Subcutaneous adipose tissue (tissue), 4 donors: ENCODE measurements around the gene FABP6. TPM values are rescaled to one million over a fixed set of nuclear protein-coding genes. Genes with fewer than 3 reads are reported as not detected.

ENCODE experiments used
- CTCF ChIP-seq: fragments of 450-650 bp; IDR thresholded peaks from one replicate; pipeline ENCODE4 v1.5.1; 2016; ENCODE audit warnings: low read depth, mild to moderate bottlenecking, control low read depth, antibody characterized with exemption, moderate library complexity
- total RNA-seq, 4 donors: library from RNA; depleted of rRNA; stranded (reverse); fragments of >200 nt; gene quantifications; one replicate each; pipeline ENCODE4 v1.1.0, GENCODE V29; 2016

The FABP6 gene
- total RNA-seq, 4 donors from 2014 or later = not detected

- no peak for TF ChIP-seq CTCF
Observed at GRCh38 chr5:160272889-160273288, 43.6 kb downstream of the FABP6 start.

GRCh38 chr5:160274483-160274931 is 45.2 kb downstream of the FABP6 start:
- no peak for TF ChIP-seq CTCF

GRCh38 chr5:160278343-160278742 is 49.0 kb downstream of the FABP6 start:
- TF ChIP-seq CTCF = no peak

GRCh38 chr5:160280384-160281095 is 51.2 kb downstream of the FABP6 start:
- TF ChIP-seq CTCF = no peak

GRCh38 chr5:160281275-160281674 is 52.0 kb downstream of the FABP6 start:
- no peak for TF ChIP-seq CTCF

GRCh38 chr5:160284291-160284873 is 55.1 kb downstream of the FABP6 start:
- no peak for TF ChIP-seq CTCF

GRCh38 chr5:160285316-160285715 is 56.0 kb downstream of the FABP6 start:
- no peak for TF ChIP-seq CTCF
